ENCODE data around the gene SVIL. TPM values are rescaled to one million over a fixed set of nuclear protein-coding genes. Genes with fewer than 3 reads are reported as not detected.

SVIL gene
- total RNA-seq, 4 donors from 2014 or later: 24.0 to 82.2 (median 49.7) TPM

GRCh38 chr10:29424017-29424416 lies 210.8 kb downstream of the SVIL start:
- TF ChIP-seq CTCF (IDR thresholded peaks at IDR 0.05; ENCODE audit: low read depth): no peak

- TF ChIP-seq CTCF (IDR thresholded peaks at IDR 0.05; ENCODE audit: low read depth): no peak
Measured at GRCh38 chr10:29420744-29421143, 214.0 kb downstream of the SVIL start.

GRCh38 chr10:29417324-29417723 lies 217.4 kb downstream of the SVIL start:
- no peak for TF ChIP-seq CTCF (IDR thresholded peaks at IDR 0.05; ENCODE audit: low read depth)

- TF ChIP-seq CTCF (IDR thresholded peaks at IDR 0.05; ENCODE audit: low read depth): no peak
Measured at GRCh38 chr10:29415876-29416275, 218.9 kb downstream of the SVIL start.

GRCh38 chr10:29414501-29414900 lies 220.3 kb downstream of the SVIL start:
- no peak for TF ChIP-seq CTCF (IDR thresholded peaks at IDR 0.05; ENCODE audit: low read depth)

GRCh38 chr10:29412485-29412884 lies 222.3 kb downstream of the SVIL start:
- TF ChIP-seq CTCF (IDR thresholded peaks at IDR 0.05; ENCODE audit: low read depth): no peak

- no peak for TF ChIP-seq CTCF (IDR thresholded peaks at IDR 0.05; ENCODE audit: low read depth)
Measured at GRCh38 chr10:29411666-29412315, 223.0 kb downstream of the SVIL start.
